ENCODE data around the gene EDIL3. TPM values are rescaled to one million over a fixed set of nuclear protein-coding genes. Genes with fewer than 3 reads are reported as not detected.
"Not testable (repeated sequence)": the region's sequence is repeated elsewhere in the genome, so short reads cannot be mapped to it uniquely, and the experiment has no call there.

Gene EDIL3
- total and polyA plus RNA-seq, 9 donors, result 7.6 to 18.3 (median 11.6) TPM

DNA sequence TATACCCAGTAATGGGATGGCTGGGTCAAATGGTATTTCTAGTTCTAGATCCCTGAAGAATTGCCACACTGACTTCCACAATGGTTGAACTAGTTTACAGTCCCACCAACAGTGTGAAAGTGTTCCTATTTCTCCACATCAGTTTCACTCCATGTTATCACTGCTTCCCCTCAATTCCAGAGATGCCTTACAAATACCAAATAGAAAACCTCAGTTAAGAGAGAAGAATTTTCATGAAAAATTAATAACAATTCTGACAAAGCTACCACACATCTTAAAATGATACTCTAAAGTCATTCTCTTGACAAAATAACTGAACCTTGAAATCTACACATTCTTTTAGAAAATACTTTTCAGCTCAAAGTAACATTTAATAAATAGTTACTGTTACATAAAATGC, 74.8 kb downstream of the EDIL3 start:
- H3K4me1 ChIP-seq (ENCODE audit: control insufficient read depth, insufficient read depth, low read length); DNase-seq; H3K27me3 ChIP-seq (ENCODE audit: control insufficient read depth, insufficient read depth, low read length); H3K27ac ChIP-seq (ENCODE audit: low read length); H3K9me3 ChIP-seq (replicated peaks; ENCODE audit: control insufficient read depth, low read depth, low read length); H3K36me3 ChIP-seq (ENCODE audit: control insufficient read depth, insufficient read depth, low read length); H3K4me3 ChIP-seq (ENCODE audit: low read length): not testable (repeated sequence)

DNA sequence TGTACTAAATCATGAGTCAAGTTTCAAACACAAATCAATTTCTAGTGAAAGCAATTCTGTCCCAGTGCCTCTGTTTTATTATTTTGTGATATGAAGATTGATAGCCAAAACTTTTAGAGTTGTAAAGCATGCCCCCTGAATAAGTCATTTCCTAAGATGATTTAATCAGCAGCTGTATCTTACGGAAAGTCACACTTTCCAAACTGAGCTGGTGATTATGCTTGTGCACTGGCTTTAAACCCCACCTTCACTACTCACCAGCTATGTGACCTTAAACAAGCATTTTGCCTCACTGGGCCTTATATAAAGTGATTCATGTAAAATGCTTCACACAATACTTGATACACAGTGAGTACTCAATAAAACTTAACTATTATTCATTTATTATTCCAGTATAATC, 78.1 kb downstream of the EDIL3 start:
- no peak for DNase-seq
- Histone ChIP-seq H3K27ac (ENCODE audit: low read length) (no peak overlapping the region), H3K4me1 (ENCODE audit: control insufficient read depth, insufficient read depth, low read length) (no peaks in the 10 kb centered on the region), H3K36me3 (ENCODE audit: control insufficient read depth, insufficient read depth, low read length) (no peaks in the 10 kb centered on the region), H3K4me3 (ENCODE audit: low read length) (no peak overlapping the region), H3K27me3 (ENCODE audit: control insufficient read depth, insufficient read depth, low read length) (no peaks in the 10 kb centered on the region), H3K9me3 (replicated peaks; ENCODE audit: control insufficient read depth, low read depth, low read length) (no peaks in the 10 kb centered on the region)
- WGBS (ENCODE audit: insufficient coverage), result 60% methylated on average over 1 of the region's 1 CpG

DNA sequence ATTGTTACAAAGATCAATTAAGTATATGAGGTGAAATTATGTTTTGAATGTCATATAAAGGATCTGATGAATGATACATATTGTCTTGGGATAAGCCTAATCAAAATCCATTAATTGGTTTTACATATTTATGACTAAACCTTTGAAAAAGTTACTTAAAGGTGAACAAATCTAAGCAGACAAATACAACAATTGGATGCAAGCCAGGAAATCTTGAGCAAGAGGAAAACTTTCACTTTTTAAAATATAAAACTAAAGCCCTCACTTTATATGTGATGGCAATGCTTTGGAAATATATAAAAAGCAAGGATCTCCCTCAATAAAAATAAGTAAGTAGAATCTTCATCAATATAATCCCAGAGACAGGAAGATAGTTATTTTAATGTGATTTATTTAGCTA, 80.1 kb downstream of the EDIL3 start:
- H3K9me3 ChIP-seq (replicated peaks; ENCODE audit: control insufficient read depth, low read depth, low read length), result no peaks in the 10 kb centered on the region
- DNase-seq, result no peak
- no peaks in the 10 kb centered on the region for H3K27me3 ChIP-seq (ENCODE audit: control insufficient read depth, insufficient read depth, low read length)
- no peaks in the 10 kb centered on the region for H3K4me1 ChIP-seq (ENCODE audit: control insufficient read depth, insufficient read depth, low read length)
- no peak overlapping the region for H3K27ac ChIP-seq (ENCODE audit: low read length)
- no peaks in the 10 kb centered on the region for H3K36me3 ChIP-seq (ENCODE audit: control insufficient read depth, insufficient read depth, low read length)
- H3K4me3 ChIP-seq (ENCODE audit: low read length), result no peak overlapping the region

DNA sequence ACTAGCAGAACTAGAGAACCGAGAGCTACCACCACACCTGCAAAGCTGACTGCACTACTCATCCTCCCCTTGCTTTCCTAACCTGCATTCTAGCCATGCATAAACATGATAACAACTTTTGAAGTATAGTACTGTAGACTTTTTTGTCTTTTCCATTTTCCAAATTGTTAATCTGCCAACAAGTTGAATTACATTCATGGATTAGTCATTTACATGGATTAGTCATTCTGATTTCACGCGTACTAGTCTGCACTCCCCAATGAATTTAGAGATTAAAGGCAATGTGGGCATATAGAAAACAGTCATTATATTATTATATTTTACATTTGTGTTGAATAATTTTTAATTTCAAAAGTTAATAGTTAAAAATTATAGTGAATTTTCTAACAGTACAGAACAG, 81.4 kb downstream of the EDIL3 start:
- no peaks in the 10 kb centered on the region for H3K27me3 ChIP-seq (ENCODE audit: control insufficient read depth, insufficient read depth, low read length)
- H3K4me3 ChIP-seq (ENCODE audit: low read length), result no peak overlapping the region
- no peaks in the 10 kb centered on the region for H3K4me1 ChIP-seq (ENCODE audit: control insufficient read depth, insufficient read depth, low read length)
- no CpG with 5 or more reads among the region's 3 CpGs for WGBS (ENCODE audit: insufficient coverage)
- DNase-seq, result no peak
- no peaks in the 10 kb centered on the region for H3K36me3 ChIP-seq (ENCODE audit: control insufficient read depth, insufficient read depth, low read length)
- H3K27ac ChIP-seq (ENCODE audit: low read length), result no peak overlapping the region
- H3K9me3 ChIP-seq (replicated peaks; ENCODE audit: control insufficient read depth, low read depth, low read length), result no peaks in the 10 kb centered on the region

DNA sequence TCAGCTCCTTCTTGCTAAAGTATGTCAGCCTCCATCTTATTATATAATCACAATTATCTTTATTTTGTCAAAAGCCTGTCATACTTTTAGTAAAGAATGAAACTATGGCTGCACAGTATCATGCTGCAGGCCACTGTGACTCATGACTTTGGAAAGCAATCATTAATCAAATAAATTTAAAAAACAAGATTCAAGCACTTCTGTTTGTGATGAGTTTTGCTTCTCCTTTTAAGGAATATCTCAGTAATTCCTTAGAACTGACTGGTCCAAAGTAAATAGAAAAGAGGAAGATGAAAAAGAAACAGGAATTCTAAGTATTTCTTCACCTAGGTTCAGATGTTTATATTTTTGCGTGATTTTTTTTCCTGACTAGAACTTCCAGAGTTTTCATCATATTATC, 83.1 kb downstream of the EDIL3 start:
- no peak for DNase-seq
- no CpG with 5 or more reads among the region's 1 CpG for WGBS (ENCODE audit: insufficient coverage)
- H3K4me3 ChIP-seq (ENCODE audit: low read length), result no peak overlapping the region

DNA sequence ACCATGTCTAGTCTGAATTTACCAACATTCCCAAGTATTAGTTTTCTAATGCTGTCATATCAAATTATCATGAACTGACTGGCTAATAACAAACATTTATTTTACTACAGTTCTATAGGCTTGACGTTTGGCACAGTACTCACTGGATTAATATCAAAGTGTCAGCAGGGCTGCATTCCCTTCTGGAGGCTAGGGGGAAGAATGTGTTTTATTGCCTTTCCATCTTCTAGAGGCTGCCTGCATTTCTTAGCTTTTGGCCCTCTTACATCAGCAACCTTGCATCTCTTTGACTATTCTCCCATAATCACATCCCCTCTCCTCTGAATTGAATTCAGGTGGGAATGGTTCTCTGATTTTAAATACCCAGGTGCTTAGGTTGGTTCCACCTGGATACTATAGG, 84.7 kb downstream of the EDIL3 start:
- Histone ChIP-seq H3K4me3 (ENCODE audit: low read length) (no peak overlapping the region), H3K27ac (ENCODE audit: low read length) (no peak overlapping the region), H3K9me3 (replicated peaks; ENCODE audit: control insufficient read depth, low read depth, low read length) (no peaks in the 10 kb centered on the region), H3K27me3 (ENCODE audit: control insufficient read depth, insufficient read depth, low read length) (no peaks in the 10 kb centered on the region), H3K36me3 (ENCODE audit: control insufficient read depth, insufficient read depth, low read length) (no peaks in the 10 kb centered on the region), H3K4me1 (ENCODE audit: control insufficient read depth, insufficient read depth, low read length) (no peaks in the 10 kb centered on the region)
- DNase-seq, result no peak
- no CpG with 5 or more reads among the region's 1 CpG for WGBS (ENCODE audit: insufficient coverage)

More for the DNA sequence above, 83.1 kb downstream of the EDIL3 start:
- no peaks in the 10 kb centered on the region for H3K27me3 ChIP-seq (ENCODE audit: control insufficient read depth, insufficient read depth, low read length)
- no peaks in the 10 kb centered on the region for H3K9me3 ChIP-seq (replicated peaks; ENCODE audit: control insufficient read depth, low read depth, low read length)
- H3K36me3 ChIP-seq (ENCODE audit: control insufficient read depth, insufficient read depth, low read length), result no peaks in the 10 kb centered on the region
- no peaks in the 10 kb centered on the region for H3K4me1 ChIP-seq (ENCODE audit: control insufficient read depth, insufficient read depth, low read length)
- H3K27ac ChIP-seq (ENCODE audit: low read length), result no peak overlapping the region

DNA sequence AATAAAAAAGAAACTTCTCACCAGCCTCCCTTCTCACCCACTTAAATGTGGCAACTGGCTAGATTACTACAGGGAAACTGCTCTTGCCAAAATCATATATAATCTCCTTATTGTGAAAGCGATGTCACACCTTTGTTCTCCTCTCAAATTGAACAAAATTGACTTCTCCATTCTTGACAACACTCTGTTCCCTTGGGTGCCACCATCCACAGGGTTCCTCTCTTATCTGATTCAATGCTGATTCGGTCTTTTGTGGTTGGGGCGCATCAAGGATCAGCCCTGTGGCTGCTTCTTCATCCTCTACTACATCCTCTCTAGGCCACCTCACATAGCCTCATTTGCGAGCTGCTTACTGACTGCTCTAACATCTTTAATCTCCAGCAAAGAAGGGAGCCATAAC, 86.1 kb downstream of the EDIL3 start:
- no peak overlapping the region for H3K4me3 ChIP-seq (ENCODE audit: low read length)
- H3K27me3 ChIP-seq (ENCODE audit: control insufficient read depth, insufficient read depth, low read length), result no peaks in the 10 kb centered on the region
- no peaks in the 10 kb centered on the region for H3K36me3 ChIP-seq (ENCODE audit: control insufficient read depth, insufficient read depth, low read length)
- WGBS (ENCODE audit: insufficient coverage), result 96% methylated on average over 3 of the region's 4 CpGs
- no peak overlapping the region for H3K27ac ChIP-seq (ENCODE audit: low read length)
- DNase-seq, result no peak
- no peaks in the 10 kb centered on the region for H3K9me3 ChIP-seq (replicated peaks; ENCODE audit: control insufficient read depth, low read depth, low read length)
- no peaks in the 10 kb centered on the region for H3K4me1 ChIP-seq (ENCODE audit: control insufficient read depth, insufficient read depth, low read length)

DNA sequence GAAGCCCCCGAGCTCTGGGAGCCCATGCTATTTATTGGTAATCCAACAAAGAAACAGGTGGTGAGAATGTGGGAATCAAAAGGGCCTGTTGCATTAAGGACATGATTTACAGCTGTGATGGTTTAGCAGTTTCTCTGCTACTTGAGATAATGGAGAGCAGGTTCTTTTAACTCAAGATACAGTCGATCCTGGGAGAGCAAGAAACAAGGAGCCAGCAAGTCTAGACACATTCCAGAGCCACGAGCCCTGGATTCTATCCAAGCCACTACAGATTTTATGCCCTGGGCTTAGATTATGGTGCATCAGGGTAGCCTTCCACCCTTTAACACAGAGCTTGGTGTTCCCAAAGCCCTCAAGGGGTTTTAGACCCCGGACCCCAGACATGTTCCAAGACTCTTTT, 87.0 kb downstream of the EDIL3 start:
- H3K27ac ChIP-seq (ENCODE audit: low read length); DNase-seq; H3K4me3 ChIP-seq (ENCODE audit: low read length); H3K27me3 ChIP-seq (ENCODE audit: control insufficient read depth, insufficient read depth, low read length); H3K36me3 ChIP-seq (ENCODE audit: control insufficient read depth, insufficient read depth, low read length); H3K9me3 ChIP-seq (replicated peaks; ENCODE audit: control insufficient read depth, low read depth, low read length); H3K4me1 ChIP-seq (ENCODE audit: control insufficient read depth, insufficient read depth, low read length): not testable (repeated sequence)
- whole genome bisulfite sequencing (ENCODE audit: insufficient coverage), result 65% methylated on average over 2 of the region's 4 CpGs

DNA sequence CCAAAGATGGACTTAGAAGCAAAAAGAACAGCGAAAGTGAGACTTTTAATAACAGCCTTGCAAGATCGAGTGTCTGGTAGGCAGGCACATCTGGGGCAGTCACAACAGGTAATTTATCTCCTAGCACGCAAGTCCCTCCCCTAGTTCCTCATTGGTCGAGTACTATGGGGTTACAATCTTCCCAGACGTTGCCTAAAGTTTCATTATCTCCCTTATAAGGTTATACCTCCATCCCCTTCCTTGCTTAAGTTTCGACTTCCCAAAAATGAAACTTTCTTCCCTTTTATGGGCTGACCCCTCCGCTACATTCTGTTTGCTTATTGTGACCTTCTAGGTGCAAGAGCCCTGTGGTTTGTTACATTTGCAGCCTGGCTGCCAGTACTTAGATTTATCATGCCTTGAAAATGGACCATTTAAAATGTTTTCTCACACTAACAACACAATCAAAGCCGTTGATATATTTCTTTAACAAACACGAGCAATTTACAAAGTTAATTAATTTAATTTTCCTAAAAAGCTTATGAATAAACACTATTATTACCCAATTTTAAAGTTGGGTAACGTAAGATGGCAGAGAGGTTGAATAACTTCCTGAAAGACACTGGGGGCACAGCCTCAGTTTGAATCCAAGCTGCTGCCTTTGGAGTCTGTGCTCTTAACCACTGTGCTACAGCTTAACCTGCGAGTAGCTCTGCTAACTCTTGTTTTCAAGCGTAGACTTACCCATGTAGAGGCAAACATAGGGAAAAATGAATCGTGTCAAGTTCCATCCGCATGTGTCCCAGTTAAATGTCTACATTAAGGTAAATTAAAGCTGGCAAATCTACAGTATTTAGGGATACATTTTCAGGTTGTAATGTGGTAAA, 91.7 kb downstream of the EDIL3 start:
- Histone ChIP-seq H3K36me3 (ENCODE audit: control insufficient read depth, insufficient read depth, low read length) (no peaks in the 10 kb centered on the region), H3K4me3 (ENCODE audit: low read length) (no peak overlapping the region), H3K9me3 (replicated peaks; ENCODE audit: control insufficient read depth, low read depth, low read length) (no peaks in the 10 kb centered on the region), H3K4me1 (ENCODE audit: control insufficient read depth, insufficient read depth, low read length) (no peaks in the 10 kb centered on the region), H3K27me3 (ENCODE audit: control insufficient read depth, insufficient read depth, low read length) (no peaks in the 10 kb centered on the region), H3K27ac (ENCODE audit: low read length) (no peak overlapping the region)
- DNase-seq, result no peak
- WGBS (ENCODE audit: insufficient coverage), result 75% methylated on average over 9 of the region's 14 CpGs

DNA sequence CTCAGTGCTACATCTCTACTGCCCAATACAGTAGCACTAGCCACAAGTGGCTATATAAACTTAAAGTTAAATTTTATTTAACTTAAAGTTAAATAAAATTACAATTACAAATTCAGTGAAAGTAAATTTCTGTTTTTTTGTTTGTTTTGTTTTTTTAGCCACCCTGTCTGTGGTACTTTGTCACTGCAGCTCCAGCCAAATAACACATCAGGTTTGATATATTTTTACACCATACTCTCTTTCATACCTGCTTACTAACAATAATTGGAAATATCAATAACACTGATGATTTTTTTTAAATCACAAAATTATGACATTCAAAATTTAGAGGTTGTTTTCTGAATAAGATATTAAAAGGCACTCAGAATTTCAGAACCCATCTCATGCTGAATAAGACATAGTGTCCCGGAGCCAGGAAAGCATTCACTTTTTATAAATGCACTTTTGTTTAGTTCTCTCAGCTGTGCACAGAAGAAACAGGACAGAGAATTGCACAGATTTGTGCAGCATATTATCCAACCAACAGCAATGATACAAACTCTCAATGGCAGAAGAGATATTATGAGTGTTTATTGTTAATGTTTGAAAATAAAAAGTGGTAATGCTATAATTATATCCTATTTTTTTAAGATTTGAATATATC, 92.6 kb downstream of the EDIL3 start:
- WGBS (ENCODE audit: insufficient coverage), result no CpG with 5 or more reads among the region's 1 CpG
- no peak for DNase-seq
- no peaks in the 10 kb centered on the region for H3K36me3 ChIP-seq (ENCODE audit: control insufficient read depth, insufficient read depth, low read length)
- no peak overlapping the region for H3K27ac ChIP-seq (ENCODE audit: low read length)
- no peaks in the 10 kb centered on the region for H3K9me3 ChIP-seq (replicated peaks; ENCODE audit: control insufficient read depth, low read depth, low read length)
- no peaks in the 10 kb centered on the region for H3K4me1 ChIP-seq (ENCODE audit: control insufficient read depth, insufficient read depth, low read length)
- no peak overlapping the region for H3K4me3 ChIP-seq (ENCODE audit: low read length)
- no peaks in the 10 kb centered on the region for H3K27me3 ChIP-seq (ENCODE audit: control insufficient read depth, insufficient read depth, low read length)
